IPS-18c (cell line): ENCODE results near the gene GHDC.
"Not testable (repeated sequence)": the region's sequence is repeated elsewhere in the genome, so short reads cannot be mapped to it uniquely, and the experiment has no call there.

Experiments
- H3K4me3 ChIP-seq: 2 replicates; pipeline ENCODE4 v1.7.0; 2013; ENCODE audit warnings: low read depth, mild to moderate bottlenecking, low read length, moderate library complexity; ENCODE audit not compliant: insufficient read depth
- H3K9me3 ChIP-seq: one replicate; pipeline ENCODE4 v1.6.1; 2013; ENCODE audit warnings: mild to moderate bottlenecking, low read length, moderate library complexity; ENCODE audit not compliant: control insufficient read depth, insufficient read depth

Gene GHDC

GRCh38 chr17:42188749-42189650 is 5.3 kb downstream of the GHDC start:
- Histone ChIP-seq H3K9me3 (no peaks in the 10 kb centered on the region), H3K4me3 (no peak overlapping the region)

GRCh38 chr17:42187833-42188232 is 6.5 kb downstream of the GHDC start:
- H3K4me3 ChIP-seq, result no peak overlapping the region
- no peaks in the 10 kb centered on the region for H3K9me3 ChIP-seq

DNA sequence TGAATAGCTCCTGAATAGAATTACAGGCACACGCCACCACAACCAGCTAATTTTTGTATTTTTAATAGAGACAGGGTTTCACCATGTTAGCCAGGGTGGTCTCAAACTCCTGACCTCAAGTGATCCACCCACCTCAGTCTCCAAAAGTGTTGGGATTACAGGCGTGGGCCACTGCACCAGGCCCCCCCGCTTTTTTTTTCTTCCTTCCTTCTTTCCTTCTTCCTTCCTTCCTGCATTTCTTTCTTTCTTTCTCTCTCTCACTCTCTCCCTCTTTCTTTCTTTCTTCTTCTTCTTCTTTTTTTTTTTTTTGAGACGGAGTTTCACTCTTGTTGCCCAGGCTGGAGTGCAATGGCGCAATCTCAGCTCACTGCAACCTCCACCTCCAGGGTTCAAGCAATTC is 8.1 kb downstream of the GHDC start:
- H3K9me3 ChIP-seq, H3K4me3 ChIP-seq: not testable (repeated sequence)

- H3K9me3 ChIP-seq, result no peaks in the 10 kb centered on the region
Observed at GRCh38 chr17:42185621-42185930, 8.7 kb downstream of the GHDC start.

GRCh38 chr17:42184713-42185620 is 9.3 kb downstream of the GHDC start, which contains the start of gene HCRT:
Gene HCRT (minus strand): TSS chr17:42185452. CDS start chr17:42185365, 87 bp downstream.
- no peak within 1 kb of the TSS for H3K4me3 ChIP-seq
- H3K9me3 ChIP-seq, result no peaks in the 10 kb centered on the region

More at GRCh38 chr17:42185621-42185930, 8.7 kb downstream of the GHDC start:
- no peak overlapping the region for H3K4me3 ChIP-seq

GRCh38 chr17:42183741-42184711 is 10.3 kb downstream of the GHDC start:
- H3K4me3 ChIP-seq, result peak overlapping the region; percentile 46
- H3K9me3 ChIP-seq, result no peaks in the 10 kb centered on the region

GRCh38 chr17:42182927-42183734 is 11.2 kb downstream of the GHDC start:
- Histone ChIP-seq H3K4me3 (peak overlapping the region; percentile 46), H3K9me3 (no peaks in the 10 kb centered on the region)

GRCh38 chr17:42181851-42182207 is 12.5 kb downstream of the GHDC start:
- Histone ChIP-seq H3K4me3 (no peak overlapping the region), H3K9me3 (no peaks in the 10 kb centered on the region)

DNA sequence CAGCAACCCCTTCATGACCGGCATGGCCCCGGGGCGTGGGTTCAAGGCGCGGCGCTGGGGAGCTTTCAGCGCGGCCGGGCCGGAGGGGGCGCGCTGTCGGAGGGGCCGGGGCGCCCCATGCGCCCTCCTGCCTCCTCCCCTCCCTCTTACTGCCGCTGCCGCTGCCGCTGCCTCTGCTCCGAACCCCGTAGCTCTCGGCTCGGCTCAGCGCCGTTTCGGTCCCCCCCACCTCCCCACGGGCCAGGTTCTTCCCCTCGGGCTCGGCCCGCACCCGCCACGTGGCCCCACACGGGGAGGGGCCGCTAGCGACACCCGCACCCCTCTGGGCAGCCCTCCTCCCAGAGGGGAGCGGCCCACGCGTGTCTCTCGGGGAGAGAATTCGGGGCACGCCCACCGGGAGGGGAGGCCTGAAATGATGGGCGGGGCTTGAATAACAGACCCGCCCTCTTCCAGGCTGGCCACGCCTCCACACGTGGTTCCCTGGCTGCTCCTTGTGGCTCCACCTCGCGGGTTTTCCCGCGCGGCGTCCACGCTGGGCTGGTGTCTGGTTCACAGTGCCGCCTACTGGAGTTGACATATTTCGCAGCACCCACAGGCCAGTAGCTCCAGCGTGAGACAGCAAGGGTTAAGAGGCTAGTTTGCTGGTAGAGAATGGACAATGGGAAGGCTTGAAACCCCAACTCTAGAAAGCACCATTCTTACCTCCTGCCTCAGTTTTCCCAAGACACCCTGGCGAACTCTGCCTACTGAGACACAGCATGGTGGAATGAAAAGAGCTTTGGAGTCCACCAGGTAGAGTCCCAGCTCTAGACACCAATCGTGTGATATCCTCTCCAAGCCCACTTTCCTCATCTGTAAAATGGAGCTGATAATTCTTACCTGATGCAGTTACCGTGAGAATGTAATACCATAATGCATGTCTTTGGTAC is 13.1 kb downstream of the GHDC start, which contains the start of gene KCNH4:
Gene KCNH4 (minus strand): TSS at position 221 of the 929 bp plus-strand sequence. CDS start 197 bp downstream, at position 24.
- Histone ChIP-seq H3K9me3 (no peaks in the 10 kb centered on the region), H3K4me3 (peak within 1 kb of the TSS; percentile 71)

DNA sequence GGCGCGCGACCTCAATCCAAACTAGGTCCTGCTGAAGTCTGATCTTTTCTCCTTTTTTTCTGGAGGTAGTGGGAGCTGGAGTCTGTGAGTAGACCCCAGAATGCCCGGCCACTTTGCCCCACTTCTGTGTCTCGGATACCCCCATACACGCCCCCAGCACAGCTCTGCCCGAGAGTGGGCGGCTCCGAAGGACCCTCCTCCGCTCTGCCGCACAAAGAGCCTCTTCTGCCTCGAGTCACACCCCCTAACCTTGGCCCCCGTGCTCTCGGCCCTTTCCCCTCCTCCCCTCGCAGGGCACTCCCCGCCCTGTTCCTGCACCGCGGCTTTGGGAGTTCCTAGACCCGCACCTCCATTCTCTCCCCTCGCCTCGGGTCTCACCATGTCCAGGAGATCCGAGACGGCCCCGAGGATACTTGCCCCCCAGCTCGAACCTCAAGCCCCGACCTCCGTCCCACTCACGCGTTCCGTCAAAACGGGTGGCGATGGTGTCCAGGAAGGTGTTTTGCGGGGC is 13.8 kb downstream of the GHDC start:
- Histone ChIP-seq H3K4me3 (peak overlapping the region; percentile 71), H3K9me3 (no peaks in the 10 kb centered on the region)

- Histone ChIP-seq H3K9me3 (no peaks in the 10 kb centered on the region), H3K4me3 (peak overlapping the region; percentile 71)
Observed at GRCh38 chr17:42179911-42180410, 14.3 kb downstream of the GHDC start.

- Histone ChIP-seq H3K4me3 (no peak overlapping the region), H3K9me3 (no peaks in the 10 kb centered on the region)
Observed at GRCh38 chr17:42179335-42179734, 15.0 kb downstream of the GHDC start.

GRCh38 chr17:42178817-42179216 is 15.5 kb downstream of the GHDC start:
- no peak overlapping the region for H3K4me3 ChIP-seq
- H3K9me3 ChIP-seq, result no peaks in the 10 kb centered on the region

DNA sequence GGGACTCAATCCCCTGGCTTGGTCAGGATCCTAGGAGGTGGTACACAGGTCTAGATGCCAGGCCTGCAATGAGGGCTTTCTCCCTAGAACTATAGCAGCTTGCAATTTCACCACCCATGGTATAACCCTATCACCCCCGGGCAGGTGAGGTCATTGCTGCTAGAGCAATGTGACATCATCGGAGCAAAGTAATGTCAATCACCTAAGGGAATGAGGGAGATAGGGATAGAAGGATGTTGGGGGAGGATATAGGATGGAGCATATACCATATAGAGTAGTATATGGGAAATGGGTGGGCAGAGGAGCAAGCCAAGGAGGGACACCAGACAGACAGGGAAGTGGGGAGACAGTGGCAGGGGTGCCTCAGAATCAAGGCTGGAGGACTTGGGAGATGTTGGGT is 16.6 kb downstream of the GHDC start:
- Histone ChIP-seq H3K9me3 (no peaks in the 10 kb centered on the region), H3K4me3 (no peak overlapping the region)
